Keratinocyte (primary cell): ENCODE data around the gene IRGQ. TPM values are rescaled to one million over a fixed set of nuclear protein-coding genes. Genes with fewer than 3 reads are reported as not detected.
A peak's percentile ranks its signal among the peaks of the same experiment; 100 is the strongest.

Source experiments
- DNase-seq: peaks from one replicate; pipeline ENCODE4 v3.0.0-alpha.2; 2011; ENCODE audit warnings: low read depth, missing footprints, low spot score
- FAIRE-seq: peaks from 2 replicates; lab custom pipeline; 2011; peaks lifted over from hg19 to GRCh38; lab: Jason Lieb, UNC
- H2AFZ ChIP-seq: 2 replicates; pipeline ENCODE4 v1.6.0; 2012; ENCODE audit warnings: low read length, control low read depth, inconsistent platforms; ENCODE audit not compliant: control insufficient read depth
- H3K27ac ChIP-seq: 2 replicates; pipeline ENCODE4 v1.5.1; 2011; ENCODE audit warnings: low read length; ENCODE audit not compliant: control insufficient read depth, insufficient read depth
- H3K27me3 ChIP-seq: 3 replicates; pipeline ENCODE4 v1.6.0; 2011; ENCODE audit warnings: low read length; ENCODE audit not compliant: control insufficient read depth, insufficient read depth; ENCODE audit errors: extremely low read depth
- H3K36me3 ChIP-seq, 2 experiments: 2 replicates in 1 of 2; 3 replicates in 1 of 2; pipeline ENCODE4 v1.5.1; 2011; ENCODE audit warnings: low read length in 2 of 2, mild to moderate bottlenecking in 1 of 2; ENCODE audit not compliant: control insufficient read depth in 2 of 2, insufficient read depth in 2 of 2; ENCODE audit errors: extremely low read depth in 1 of 2
- H3K4me1 ChIP-seq: 3 replicates; pipeline ENCODE4 v1.5.1; 2011; ENCODE audit warnings: low read length; ENCODE audit not compliant: control insufficient read depth, insufficient read depth; ENCODE audit errors: extremely low read depth
- H3K4me2 ChIP-seq: 3 replicates; pipeline ENCODE4 v1.6.0; 2011; ENCODE audit warnings: low read depth, low read length; ENCODE audit not compliant: control insufficient read depth, insufficient read depth; ENCODE audit errors: extremely low read depth
- H3K4me3 ChIP-seq, 3 experiments: fragments of 200-600 bp in 1 of 3; sonication (generic) in 1 of 3; 2 replicates in 2 of 3; 3 replicates in 1 of 3; pipeline ENCODE4 v1.5.1; 2011 to 2016; ENCODE audit warnings: low read length in 3 of 3, mild to moderate bottlenecking in 3 of 3, control low read depth in 2 of 3, inconsistent platforms in 1 of 3, low read depth in 1 of 3, mixed read lengths in 1 of 3, mixed run types in 1 of 3, moderate library complexity in 1 of 3; ENCODE audit not compliant: control insufficient read depth in 2 of 3, insufficient read depth in 2 of 3; ENCODE audit errors: extremely low read depth in 1 of 3
- H3K79me2 ChIP-seq: 2 replicates; pipeline ENCODE4 v1.6.0; 2012; ENCODE audit warnings: low read length; ENCODE audit not compliant: control insufficient read depth, insufficient read depth
- H3K9ac ChIP-seq: 3 replicates; pipeline ENCODE4 v1.6.0; 2011; ENCODE audit warnings: low read length; ENCODE audit not compliant: control insufficient read depth, insufficient read depth; ENCODE audit errors: extremely low read depth
- H3K9me1 ChIP-seq: 3 replicates; pipeline ENCODE4 v1.6.0; 2011; ENCODE audit warnings: low read length; ENCODE audit not compliant: control insufficient read depth, insufficient read depth; ENCODE audit errors: extremely low read depth
- H3K9me3 ChIP-seq: 2 replicates; pipeline ENCODE4 v1.5.1; 2012; ENCODE audit warnings: low read depth, low read length; ENCODE audit not compliant: control insufficient read depth
- H4K20me1 ChIP-seq: 3 replicates; pipeline ENCODE4 v1.6.0; 2011; ENCODE audit warnings: low read length; ENCODE audit not compliant: control insufficient read depth, insufficient read depth; ENCODE audit errors: extremely low read depth
- EZH2 ChIP-seq: IDR thresholded peaks from one replicate; pipeline ENCODE4 v1.6.1; 2012; ENCODE audit warnings: inconsistent platforms, mild to moderate bottlenecking, low read length, moderate library complexity
- dilution Hi-C: fragments of 300-500 bp; cut with MboI; formaldehyde crosslinking; loops from one replicate; pipeline ENCODE4 v1.7.0; 2020; ENCODE audit warnings: low sequenced_read_pairs; ENCODE audit not compliant: extremely low pct_ligation_motif_present
- polyA plus RNA-seq, 5 experiments: library from polyadenylated mRNA; depleted of rRNA in 3 of 5; stranded (reverse) in 3 of 5; stranded (forward) in 1 of 5; unstranded in 1 of 5; fragments of >200 nt; gene quantifications; 1 replicate in 1 of 5; 2 replicates in 3 of 5; 3 replicates in 1 of 5; pipeline versions ENCODE4 v1.2.1 to v1.2.3, GENCODE V29; 2011 to 2012; ENCODE audit warnings: missing spikeins in 2 of 5, low read depth in 1 of 5, low replicate concordance in 1 of 5
- TF ChIP-seq, protein P1 (sequence below), 3 experiments: IDR thresholded peaks in 1 of 3; conservative IDR thresholded peaks in 1 of 3; optimal IDR thresholded peaks in 1 of 3; 2 replicates in 2 of 3; 3 replicates in 1 of 3; pipeline versions ENCODE3 to v1.5.1; 2011; ENCODE audit warnings: low read length in 3 of 3, mild to moderate bottlenecking in 3 of 3, moderate library complexity in 2 of 3, control low read depth in 1 of 3, inconsistent platforms in 1 of 3; ENCODE audit not compliant: insufficient read depth in 2 of 3; ENCODE audit errors: extremely low read depth in 1 of 3

Gene IRGQ
- polyA plus RNA-seq, 1 donor (not counting 4 experiments of a cell fraction or from before 2014, with no cell fraction given): 12.9 TPM

DNA sequence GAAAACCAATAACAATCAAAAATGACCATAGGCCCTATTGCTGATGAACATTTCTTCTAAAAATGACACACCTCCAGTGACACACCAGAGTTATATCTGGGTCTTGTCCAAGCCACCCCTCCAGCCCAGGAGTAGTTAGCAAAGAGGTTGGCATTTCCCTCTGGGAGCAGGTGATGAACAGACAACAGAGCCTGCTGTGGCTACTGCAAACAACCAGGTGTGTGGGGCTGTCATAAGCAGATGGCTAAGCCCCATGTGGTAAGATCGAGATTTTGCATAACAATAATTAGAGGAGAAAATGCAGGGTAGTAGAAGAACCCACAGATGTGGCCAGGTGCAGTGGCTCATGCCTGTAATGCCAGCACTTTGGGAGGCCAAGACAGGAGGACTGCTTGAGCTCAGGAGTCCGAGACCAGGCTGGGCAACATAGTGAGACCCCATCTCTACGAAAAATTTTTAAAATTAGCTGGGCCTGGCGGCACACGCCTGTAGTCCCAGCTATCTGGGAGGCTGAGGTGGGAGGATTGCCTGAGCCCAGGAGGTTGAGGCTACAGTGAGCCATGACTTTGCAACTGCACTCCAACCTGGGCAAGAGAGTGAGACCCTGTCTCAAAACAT lies 25.7 kb downstream of the IRGQ start:
- H3K4me3 ChIP-seq: no peak overlapping the region
- H2AFZ ChIP-seq: no peak overlapping the region
- H3K9me1 ChIP-seq: no peaks in the 10 kb centered on the region
- peaks cover 20% of the 10 kb centered on the region for H3K79me2 ChIP-seq
- H4K20me1 ChIP-seq: no peaks in the 10 kb centered on the region
- no peaks in the 10 kb centered on the region for H3K27me3 ChIP-seq
- no peak for TF ChIP-seq EZH2
- TF ChIP-seq, protein P1, sequence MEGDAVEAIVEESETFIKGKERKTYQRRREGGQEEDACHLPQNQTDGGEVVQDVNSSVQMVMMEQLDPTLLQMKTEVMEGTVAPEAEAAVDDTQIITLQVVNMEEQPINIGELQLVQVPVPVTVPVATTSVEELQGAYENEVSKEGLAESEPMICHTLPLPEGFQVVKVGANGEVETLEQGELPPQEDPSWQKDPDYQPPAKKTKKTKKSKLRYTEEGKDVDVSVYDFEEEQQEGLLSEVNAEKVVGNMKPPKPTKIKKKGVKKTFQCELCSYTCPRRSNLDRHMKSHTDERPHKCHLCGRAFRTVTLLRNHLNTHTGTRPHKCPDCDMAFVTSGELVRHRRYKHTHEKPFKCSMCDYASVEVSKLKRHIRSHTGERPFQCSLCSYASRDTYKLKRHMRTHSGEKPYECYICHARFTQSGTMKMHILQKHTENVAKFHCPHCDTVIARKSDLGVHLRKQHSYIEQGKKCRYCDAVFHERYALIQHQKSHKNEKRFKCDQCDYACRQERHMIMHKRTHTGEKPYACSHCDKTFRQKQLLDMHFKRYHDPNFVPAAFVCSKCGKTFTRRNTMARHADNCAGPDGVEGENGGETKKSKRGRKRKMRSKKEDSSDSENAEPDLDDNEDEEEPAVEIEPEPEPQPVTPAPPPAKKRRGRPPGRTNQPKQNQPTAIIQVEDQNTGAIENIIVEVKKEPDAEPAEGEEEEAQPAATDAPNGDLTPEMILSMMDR (optimal IDR thresholded peaks at IDR 0.05 in 1 of 3, IDR thresholded peaks at IDR 0.05 in 1 of 3, conservative IDR thresholded peaks at IDR 0.05 in 1 of 3; ENCODE audit: extremely low read depth in 1 of 3, insufficient read depth in 2 of 3, low read length in 3 of 3): no peak
- peak; percentile 55 for FAIRE-seq
- peaks cover 13% of the 10 kb centered on the region for H3K4me1 ChIP-seq
- peaks cover 0 to 4% of the 10 kb centered on the region in 2 experiments for H3K36me3 ChIP-seq
- no peak overlapping the region for H3K9ac ChIP-seq
- no peak overlapping the region for H3K4me2 ChIP-seq
- no peak overlapping the region for H3K27ac ChIP-seq
- dilution Hi-C loops: no loop called here
- no peak for DNase-seq
- no peaks in the 10 kb centered on the region for H3K9me3 ChIP-seq

DNA sequence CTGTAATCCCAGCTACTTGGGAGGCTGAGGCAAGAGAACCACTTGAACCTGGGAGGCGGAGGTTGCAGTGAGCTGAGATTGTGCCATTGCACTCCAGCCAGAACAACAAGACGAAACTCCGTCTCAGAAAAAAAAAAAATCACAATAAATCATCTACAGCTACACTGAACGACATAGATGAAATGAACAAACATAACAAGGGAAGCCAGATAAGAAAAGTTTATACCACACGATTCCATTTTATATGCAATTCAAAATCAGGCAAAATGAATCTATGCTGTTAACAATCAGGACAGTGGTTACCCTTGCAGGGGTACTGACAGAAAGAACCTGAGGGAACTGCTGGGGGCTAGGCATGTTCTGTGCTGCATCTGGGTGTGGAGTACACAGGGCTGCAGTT lies 26.3 kb downstream of the IRGQ start:
- H3K4me2 ChIP-seq: no peak overlapping the region
- no peak overlapping the region for H2AFZ ChIP-seq
- peaks cover 0 to 4% of the 10 kb centered on the region in 2 experiments for H3K36me3 ChIP-seq
- H3K4me3 ChIP-seq: no peak overlapping the region
- peaks cover 10% of the 10 kb centered on the region for H3K4me1 ChIP-seq
- no peaks in the 10 kb centered on the region for H3K9me1 ChIP-seq
- no peak overlapping the region for H3K27ac ChIP-seq
- FAIRE-seq: no peak
- no peaks in the 10 kb centered on the region for H4K20me1 ChIP-seq
- peaks cover 15% of the 10 kb centered on the region for H3K79me2 ChIP-seq
- no peaks in the 10 kb centered on the region for H3K9me3 ChIP-seq
- dilution Hi-C loops: no loop called here
- DNase-seq: no peak
- H3K27me3 ChIP-seq: no peaks in the 10 kb centered on the region
- TF ChIP-seq, protein P1 (optimal IDR thresholded peaks at IDR 0.05 in 1 of 3, IDR thresholded peaks at IDR 0.05 in 1 of 3, conservative IDR thresholded peaks at IDR 0.05 in 1 of 3; ENCODE audit: extremely low read depth in 1 of 3, insufficient read depth in 2 of 3, low read length in 3 of 3): no peak
- no peak for TF ChIP-seq EZH2
- H3K9ac ChIP-seq: no peak overlapping the region
